GM12878 (cell line): Measurements from ENCODE around the gene DNAJB11.

ENCODE experiments used
- BCL11A ChIP-seq: IDR thresholded peaks from 2 replicates; pipeline ENCODE4 v1.6.1; 2011; ENCODE audit warnings: low read depth, low read length
- BMI1 ChIP-seq: fragments of 450-650 bp; IDR thresholded peaks from 2 replicates; pipeline ENCODE4 v1.6.1; 2016; ENCODE audit warnings: mild to moderate bottlenecking, moderate library complexity, borderline replicate concordance
- CTCF ChIP-seq, 3 experiments: IDR thresholded peaks in 2 of 3; conservative IDR thresholded peaks in 1 of 3; 2 replicates each; pipeline ENCODE4 v1.5.1; 2011; ENCODE audit warnings: low read depth in 3 of 3, low read length in 3 of 3, mild to moderate bottlenecking in 3 of 3, control low read depth in 2 of 3, moderate library complexity in 2 of 3, inconsistent platforms in 1 of 3, mixed read lengths in 1 of 3; ENCODE audit not compliant: control insufficient read depth in 2 of 3, insufficient read depth in 1 of 3; ENCODE audit errors: extremely low read depth in 1 of 3
- EGR1 ChIP-seq, 2 experiments: IDR thresholded peaks; 1 replicate in 1 of 2; 2 replicates in 1 of 2; pipeline ENCODE4 v1.6.1; 2011 to 2012; ENCODE audit warnings: low read depth in 2 of 2, low read length in 2 of 2, borderline replicate concordance in 1 of 2, mild to moderate bottlenecking in 1 of 2, moderate library complexity in 1 of 2
- GABPA ChIP-seq: IDR thresholded peaks from 2 replicates; pipeline ENCODE4 v1.6.1; 2014; ENCODE audit warnings: antibody characterized with exemption, low read depth, mild to moderate bottlenecking, inconsistent platforms
- NRF1 ChIP-seq: conservative IDR thresholded peaks from 2 replicates; pipeline ENCODE4 v1.6.1; 2011; ENCODE audit warnings: mild to moderate bottlenecking, low read depth, low read length, improper control_type of control experiment

GRCh38 chr3:186599142-186599784, 28.7 kb downstream of the DNAJB11 start:
- TF ChIP-seq BMI1 (no peak), BCL11A (no peak), CTCF (IDR thresholded peaks at IDR 0.05 in 2 of 3, conservative IDR thresholded peaks at IDR 0.05 in 1 of 3; ENCODE audit: control insufficient read depth in 2 of 3, extremely low read depth in 1 of 3, insufficient read depth in 1 of 3, low read depth in 3 of 3, low read length in 3 of 3) (no peak), NRF1 (no peak), GABPA (no peak), EGR1 (IDR thresholded peaks at IDR 0.05; ENCODE audit: borderline replicate concordance in 1 of 2, low read depth in 2 of 2, low read length in 2 of 2) (no peak)
